Measurements from ENCODE around the gene CTNNA3.

DNA sequence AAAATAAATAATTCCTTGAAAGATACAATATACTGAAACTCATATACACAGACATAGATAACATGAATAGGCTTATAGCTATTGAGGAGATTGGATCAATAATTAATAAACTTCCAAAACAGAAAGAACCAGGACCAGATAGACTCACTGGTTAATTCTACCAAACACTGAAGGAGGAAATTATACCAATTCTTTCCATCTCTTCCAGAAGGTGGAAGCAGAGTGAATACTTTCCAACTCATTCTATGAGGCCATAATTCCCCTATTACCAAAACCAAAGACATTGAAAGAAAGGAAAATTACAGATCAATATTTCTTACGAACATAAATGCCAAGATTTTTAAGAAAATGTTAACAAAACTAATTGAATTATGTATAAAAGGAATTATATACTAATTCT lies 1394.9 kb downstream of the CTNNA3 start:
- TF ChIP-seq EZH2 (IDR thresholded peaks at IDR 0.05; ENCODE audit: borderline replicate concordance, insufficient read depth, low read length, poor library complexity, severe bottlenecking) (no peak), SMC3 (conservative IDR thresholded peaks at IDR 0.05; ENCODE audit: poor library complexity) (no peak), TAF1 (IDR thresholded peaks at IDR 0.05; ENCODE audit: low read depth) (no peak)
- TF ChIP-seq, protein P1, sequence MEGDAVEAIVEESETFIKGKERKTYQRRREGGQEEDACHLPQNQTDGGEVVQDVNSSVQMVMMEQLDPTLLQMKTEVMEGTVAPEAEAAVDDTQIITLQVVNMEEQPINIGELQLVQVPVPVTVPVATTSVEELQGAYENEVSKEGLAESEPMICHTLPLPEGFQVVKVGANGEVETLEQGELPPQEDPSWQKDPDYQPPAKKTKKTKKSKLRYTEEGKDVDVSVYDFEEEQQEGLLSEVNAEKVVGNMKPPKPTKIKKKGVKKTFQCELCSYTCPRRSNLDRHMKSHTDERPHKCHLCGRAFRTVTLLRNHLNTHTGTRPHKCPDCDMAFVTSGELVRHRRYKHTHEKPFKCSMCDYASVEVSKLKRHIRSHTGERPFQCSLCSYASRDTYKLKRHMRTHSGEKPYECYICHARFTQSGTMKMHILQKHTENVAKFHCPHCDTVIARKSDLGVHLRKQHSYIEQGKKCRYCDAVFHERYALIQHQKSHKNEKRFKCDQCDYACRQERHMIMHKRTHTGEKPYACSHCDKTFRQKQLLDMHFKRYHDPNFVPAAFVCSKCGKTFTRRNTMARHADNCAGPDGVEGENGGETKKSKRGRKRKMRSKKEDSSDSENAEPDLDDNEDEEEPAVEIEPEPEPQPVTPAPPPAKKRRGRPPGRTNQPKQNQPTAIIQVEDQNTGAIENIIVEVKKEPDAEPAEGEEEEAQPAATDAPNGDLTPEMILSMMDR (IDR thresholded peaks at IDR 0.05; ENCODE audit: poor library complexity, severe bottlenecking): no peak
- TF ChIP-seq, protein P2, sequence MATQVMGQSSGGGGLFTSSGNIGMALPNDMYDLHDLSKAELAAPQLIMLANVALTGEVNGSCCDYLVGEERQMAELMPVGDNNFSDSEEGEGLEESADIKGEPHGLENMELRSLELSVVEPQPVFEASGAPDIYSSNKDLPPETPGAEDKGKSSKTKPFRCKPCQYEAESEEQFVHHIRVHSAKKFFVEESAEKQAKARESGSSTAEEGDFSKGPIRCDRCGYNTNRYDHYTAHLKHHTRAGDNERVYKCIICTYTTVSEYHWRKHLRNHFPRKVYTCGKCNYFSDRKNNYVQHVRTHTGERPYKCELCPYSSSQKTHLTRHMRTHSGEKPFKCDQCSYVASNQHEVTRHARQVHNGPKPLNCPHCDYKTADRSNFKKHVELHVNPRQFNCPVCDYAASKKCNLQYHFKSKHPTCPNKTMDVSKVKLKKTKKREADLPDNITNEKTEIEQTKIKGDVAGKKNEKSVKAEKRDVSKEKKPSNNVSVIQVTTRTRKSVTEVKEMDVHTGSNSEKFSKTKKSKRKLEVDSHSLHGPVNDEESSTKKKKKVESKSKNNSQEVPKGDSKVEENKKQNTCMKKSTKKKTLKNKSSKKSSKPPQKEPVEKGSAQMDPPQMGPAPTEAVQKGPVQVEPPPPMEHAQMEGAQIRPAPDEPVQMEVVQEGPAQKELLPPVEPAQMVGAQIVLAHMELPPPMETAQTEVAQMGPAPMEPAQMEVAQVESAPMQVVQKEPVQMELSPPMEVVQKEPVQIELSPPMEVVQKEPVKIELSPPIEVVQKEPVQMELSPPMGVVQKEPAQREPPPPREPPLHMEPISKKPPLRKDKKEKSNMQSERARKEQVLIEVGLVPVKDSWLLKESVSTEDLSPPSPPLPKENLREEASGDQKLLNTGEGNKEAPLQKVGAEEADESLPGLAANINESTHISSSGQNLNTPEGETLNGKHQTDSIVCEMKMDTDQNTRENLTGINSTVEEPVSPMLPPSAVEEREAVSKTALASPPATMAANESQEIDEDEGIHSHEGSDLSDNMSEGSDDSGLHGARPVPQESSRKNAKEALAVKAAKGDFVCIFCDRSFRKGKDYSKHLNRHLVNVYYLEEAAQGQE (IDR thresholded peaks at IDR 0.05; ENCODE audit: borderline replicate concordance): no peak
